ENCODE measurements around the gene PIGN.
"Not testable (repeated sequence)": the region's sequence is repeated elsewhere in the genome, so short reads cannot be mapped to it uniquely, and the experiment has no call there.

The PIGN gene

GRCh38 chr18:62177271-62177670 is 9.6 kb downstream of the PIGN start:
- no peak for DNase-seq

- DNase-seq, result no peak
Observed at GRCh38 chr18:62175521-62175920, 11.3 kb downstream of the PIGN start.

DNA sequence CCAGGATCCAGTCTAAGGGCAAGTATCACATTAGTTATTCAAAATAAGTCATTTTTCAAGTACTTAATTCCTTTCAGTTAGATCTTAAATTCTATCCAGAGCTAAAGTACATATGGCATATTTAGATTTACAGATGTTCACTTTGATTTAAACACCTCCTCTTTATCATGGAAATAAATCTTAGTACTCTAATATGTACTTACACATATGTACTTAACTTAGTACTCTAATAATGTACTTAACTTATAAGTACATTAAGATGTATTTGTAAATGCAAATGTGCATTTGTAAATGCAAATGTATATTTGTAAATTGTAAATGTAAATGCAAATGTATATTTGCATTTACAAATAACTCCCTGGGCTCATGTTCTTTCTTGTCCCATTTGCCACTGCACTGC is 14.6 kb downstream of the PIGN start:
- no peak for DNase-seq

DNA sequence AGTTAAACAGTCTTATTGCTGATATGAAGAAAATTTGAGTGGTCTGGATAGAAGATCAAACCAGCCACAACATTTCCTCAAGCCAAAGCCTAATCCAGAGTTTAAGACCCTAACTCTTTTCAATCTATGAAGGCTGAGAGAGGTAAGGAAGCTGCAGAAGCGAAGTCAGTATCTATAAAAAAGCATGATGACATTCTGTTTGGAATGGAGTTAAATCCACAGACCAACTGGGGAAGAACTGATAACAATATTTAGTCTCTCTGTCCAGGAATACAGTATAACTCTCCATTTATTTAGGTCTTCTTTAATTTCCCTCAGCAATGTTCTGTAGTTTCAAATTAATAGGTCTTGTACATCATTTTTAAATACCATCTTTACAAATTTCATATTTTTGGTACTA is 16.0 kb downstream of the PIGN start:
- no peak for DNase-seq

DNA sequence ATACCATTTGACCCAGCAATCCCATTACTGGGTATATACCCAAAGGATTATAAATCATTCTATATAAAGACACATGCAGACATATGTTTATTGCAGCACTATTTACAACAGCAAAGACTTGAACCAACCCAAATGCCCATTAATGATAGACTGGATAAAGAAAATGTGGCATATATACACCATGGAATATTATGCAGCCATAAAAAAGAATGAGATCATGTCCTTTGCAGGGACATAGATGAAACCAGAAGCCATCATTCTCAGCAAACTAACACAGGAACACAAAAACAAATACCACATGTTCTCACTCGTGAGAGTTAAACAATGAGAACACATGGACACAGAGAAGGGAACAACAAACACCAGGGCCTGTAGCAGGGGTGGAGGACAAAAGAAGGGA is 20.3 kb downstream of the PIGN start:
- DNase-seq, result not testable (repeated sequence)

GRCh38 chr18:62165583-62165982 is 21.3 kb downstream of the PIGN start:
- no peak for DNase-seq

GRCh38 chr18:62164855-62165487 is 21.9 kb downstream of the PIGN start:
- no peak for DNase-seq

- DNase-seq, result no peak
Observed at GRCh38 chr18:62164310-62164709, 22.5 kb downstream of the PIGN start.

GRCh38 chr18:62157843-62158242 is 29.0 kb downstream of the PIGN start:
- DNase-seq, result no peak

GRCh38 chr18:62152844-62153243 is 34.0 kb downstream of the PIGN start:
- no peak for DNase-seq

- DNase-seq, result no peak
Observed at GRCh38 chr18:62151068-62151771, 35.6 kb downstream of the PIGN start.

DNA sequence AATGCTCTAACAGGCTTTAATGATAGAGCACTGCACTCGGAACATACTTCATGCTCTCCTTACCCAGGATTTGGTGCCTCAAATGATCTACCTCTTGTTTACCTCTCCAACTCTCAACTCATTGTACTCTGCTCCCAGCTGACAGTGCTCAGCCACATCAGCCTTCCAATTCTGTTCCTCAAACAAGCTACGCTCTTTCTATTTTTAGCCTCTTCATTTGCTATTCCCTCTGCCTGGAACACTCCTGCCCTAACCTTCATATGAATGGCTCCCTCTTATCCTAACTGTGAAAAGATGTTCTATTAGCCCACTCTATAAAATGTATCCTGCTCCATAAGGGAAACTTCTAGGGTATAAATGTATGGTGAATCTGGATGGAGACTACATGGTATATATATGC is 42.5 kb downstream of the PIGN start:
- no peak for DNase-seq

GRCh38 chr18:62140259-62140658 is 46.6 kb downstream of the PIGN start:
- DNase-seq, result no peak

DNA sequence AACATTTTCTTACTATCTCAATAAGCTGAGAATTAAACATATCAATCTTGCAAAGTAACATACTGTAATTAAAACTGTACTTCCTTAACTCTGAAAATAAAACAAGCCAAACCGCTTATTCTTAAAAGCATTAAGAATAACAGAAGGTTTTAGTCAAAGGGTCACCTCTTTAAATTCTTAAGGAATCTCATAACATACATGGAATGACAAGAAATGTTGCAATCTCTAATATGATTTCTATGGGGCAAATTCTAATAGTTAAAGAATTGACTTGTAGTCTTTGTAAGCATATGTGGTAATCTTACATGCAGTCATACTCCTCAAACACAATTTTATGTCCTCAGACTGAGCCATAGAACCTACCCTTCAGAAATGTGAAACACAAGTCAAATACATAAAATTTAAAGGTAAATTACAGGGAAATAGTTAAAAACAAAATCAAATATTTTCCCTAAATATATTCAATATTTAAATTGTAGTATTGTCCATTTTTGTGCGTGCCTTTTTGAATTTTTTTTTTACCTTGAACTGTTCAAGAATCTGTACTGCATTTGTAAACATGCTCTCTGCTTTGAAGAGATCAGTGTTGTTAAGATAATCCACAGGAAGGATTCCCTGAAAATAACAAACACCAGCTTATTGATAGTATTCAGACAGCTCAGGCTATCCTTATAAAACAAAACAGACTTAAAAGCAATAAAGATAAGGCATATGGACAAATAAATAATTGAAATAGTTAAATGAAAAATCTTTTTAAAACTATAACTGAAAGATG is 48.2 kb downstream of the PIGN start:
- DNase-seq, result no peak

- DNase-seq, result peak; percentile 39 to 67
Observed at GRCh38 chr18:62131301-62131909, 55.5 kb downstream of the PIGN start.

DNA sequence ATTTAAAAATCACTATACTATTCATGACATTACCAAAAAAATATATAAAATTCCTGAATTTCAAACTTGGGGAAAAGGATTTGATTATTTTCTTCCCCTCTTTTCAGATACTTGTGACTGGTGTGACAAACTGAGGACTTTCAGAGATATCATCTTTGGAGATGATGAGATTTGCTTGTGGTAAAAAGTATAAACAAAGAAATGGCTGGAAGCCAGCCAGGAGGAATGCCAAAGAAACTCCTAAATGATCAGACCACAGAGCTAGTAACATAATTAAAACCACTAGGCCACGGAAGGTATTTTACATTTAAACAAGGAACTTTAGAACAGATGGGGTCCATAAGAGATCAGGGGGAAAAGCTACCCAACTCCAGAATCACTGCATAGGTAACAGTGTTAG is 58.7 kb downstream of the PIGN start:
- DNase-seq, result peak in 1 of 2 experiments; percentile 6

GRCh38 chr18:62126737-62127136 is 60.1 kb downstream of the PIGN start:
- DNase-seq, result no peak

DNA sequence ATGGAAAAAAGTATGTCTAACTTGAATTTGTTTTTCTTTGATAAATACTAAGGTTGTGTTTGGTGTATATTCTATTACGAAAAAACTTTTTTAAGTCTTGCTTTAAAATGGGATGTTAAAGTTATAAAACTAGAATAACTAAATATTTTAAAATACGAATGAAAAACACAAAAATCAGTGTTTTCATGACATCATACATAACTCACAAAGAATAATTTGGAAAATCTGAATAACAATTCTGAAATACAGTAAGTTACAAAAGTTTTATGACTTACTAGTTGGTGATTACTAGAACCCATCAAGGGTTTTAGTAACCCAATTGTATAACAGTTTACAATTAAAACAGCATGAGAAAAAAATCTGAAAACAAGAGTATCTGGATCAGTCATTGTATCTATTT is 61.2 kb downstream of the PIGN start:
- no peak for DNase-seq

DNA sequence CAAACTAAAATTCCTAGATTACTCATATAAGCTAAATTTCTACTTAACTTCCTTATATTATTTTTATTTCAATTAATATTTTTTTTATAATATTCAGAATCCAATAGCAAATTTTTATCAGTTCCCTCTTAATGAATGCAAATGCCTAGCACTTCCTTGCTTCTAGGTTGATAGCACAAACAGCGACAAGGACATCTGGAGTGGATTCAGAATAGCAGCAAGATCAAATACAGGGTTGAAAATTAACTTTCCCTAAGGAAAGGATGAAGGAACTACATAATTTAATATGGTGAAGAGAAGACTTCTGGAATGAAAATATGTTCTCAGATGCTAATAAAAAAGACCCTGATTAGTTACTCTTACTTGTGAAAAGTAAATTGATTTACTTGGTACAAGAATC is 64.5 kb downstream of the PIGN start:
- no peak for DNase-seq

GRCh38 chr18:62119884-62120283 is 67.0 kb downstream of the PIGN start:
- no peak for DNase-seq

DNA sequence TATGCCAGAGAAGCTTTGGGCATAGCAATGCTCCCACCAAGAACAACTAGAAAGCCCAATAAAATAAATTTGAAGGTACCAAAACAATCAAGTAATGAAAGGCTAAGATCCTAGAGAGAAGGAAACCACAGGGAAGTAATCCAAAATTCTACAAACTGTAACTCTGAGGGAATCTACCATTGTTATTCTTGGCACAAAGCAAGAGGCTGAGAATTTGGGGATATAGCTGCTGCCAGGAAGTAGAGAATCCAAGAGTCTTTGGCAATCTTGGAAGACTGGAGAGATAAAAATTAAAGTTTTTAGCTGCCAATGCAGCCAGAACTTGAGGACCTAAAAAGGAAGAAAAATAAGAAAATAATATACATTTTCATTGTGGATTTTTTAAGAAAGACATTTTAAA is 68.5 kb downstream of the PIGN start:
- DNase-seq, result peak in 1 of 2 experiments; percentile 19

DNA sequence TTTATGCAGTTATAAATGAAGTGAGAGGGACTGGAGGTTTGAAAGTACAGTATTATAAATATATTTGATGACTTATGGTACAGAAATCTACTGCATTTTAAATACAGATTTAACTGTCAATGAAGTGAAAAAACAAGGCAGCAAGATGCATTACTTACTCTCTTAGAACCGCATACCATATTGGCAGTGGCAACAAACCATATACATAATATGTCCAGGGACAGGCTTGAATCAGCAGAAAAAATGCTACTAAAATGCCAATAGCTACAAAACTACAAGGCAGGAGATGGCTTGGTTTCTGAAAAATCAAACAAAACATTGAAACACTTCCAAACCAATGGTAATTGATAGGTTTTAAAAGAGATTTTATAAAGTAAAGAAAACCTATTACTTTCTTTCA is 77.2 kb downstream of the PIGN start:
- no peak for DNase-seq

GRCh38 chr18:62107881-62108280 is 79.0 kb downstream of the PIGN start:
- no peak for DNase-seq

GRCh38 chr18:62106271-62106670 is 80.6 kb downstream of the PIGN start:
- DNase-seq, result no peak

All from NCI-H446 (cell line).